HEK293T (cell line): ENCODE results near the gene ARMH3.

Source experiments
- BHLHE40 ChIP-seq: fragments of 450-650 bp; IDR thresholded peaks from 2 replicates; pipeline ENCODE4 v1.6.1; 2016; ENCODE audit warnings: mild to moderate bottlenecking, moderate library complexity, borderline replicate concordance
- ELF4 ChIP-seq: fragments of 450-650 bp; IDR thresholded peaks from 2 replicates; pipeline ENCODE4 v1.6.1; 2017; ENCODE audit warnings: antibody characterized with exemption
- FOXA1 ChIP-seq: fragments of 450-650 bp; IDR thresholded peaks from 2 replicates; pipeline ENCODE4 v1.6.1; 2016; ENCODE audit warnings: mild to moderate bottlenecking
- FOXK2 ChIP-seq: fragments of 450-650 bp; IDR thresholded peaks from 2 replicates; pipeline ENCODE4 v1.6.1; 2016; ENCODE audit warnings: mild to moderate bottlenecking
- FOXM1 ChIP-seq: fragments of 450-650 bp; IDR thresholded peaks from 2 replicates; pipeline ENCODE4 v1.6.1; 2017; ENCODE audit warnings: mild to moderate bottlenecking, borderline replicate concordance
- HDGF ChIP-seq: fragments of 450-650 bp; IDR thresholded peaks from 2 replicates; pipeline ENCODE4 v1.6.1; 2017; ENCODE audit warnings: antibody characterized with exemption, borderline replicate concordance
- LEF1 ChIP-seq: fragments of 450-650 bp; IDR thresholded peaks from 2 replicates; pipeline ENCODE4 v1.6.1; 2017; ENCODE audit warnings: mild to moderate bottlenecking, borderline replicate concordance
- NFRKB ChIP-seq: fragments of 450-650 bp; IDR thresholded peaks from 2 replicates; pipeline ENCODE4 v1.6.1; 2016; ENCODE audit warnings: mild to moderate bottlenecking, moderate library complexity
- PKNOX1 ChIP-seq: fragments of 450-650 bp; IDR thresholded peaks from 2 replicates; pipeline ENCODE4 v1.6.1; 2016
- SP1 ChIP-seq: fragments of 450-650 bp; IDR thresholded peaks from 2 replicates; pipeline ENCODE4 v1.6.1; 2017
- SUZ12 ChIP-seq: fragments of 450-650 bp; IDR thresholded peaks from 2 replicates; pipeline ENCODE4 v1.6.1; 2016; ENCODE audit warnings: mild to moderate bottlenecking
- TARDBP ChIP-seq: fragments of 450-650 bp; IDR thresholded peaks from 2 replicates; pipeline ENCODE4 v1.6.1; 2016
- ZNF384 ChIP-seq: fragments of 450-650 bp; IDR thresholded peaks from 2 replicates; pipeline ENCODE4 v1.6.1; 2016

- TF ChIP-seq SUZ12 (no peak), FOXK2 (no peak), TARDBP (no peak), LEF1 (no peak), SP1 (no peak), BHLHE40 (no peak), ELF4 (no peak), ZNF384 (no peak), PKNOX1 (no peak), HDGF (no peak), NFRKB (no peak), FOXM1 (no peak), FOXA1 (no peak)
These were observed 34.8 kb upstream of the ARMH3 start for GRCh38 chr10:102090772-102091171.
